WTC11 (cell line): Measurements from ENCODE around the gene BRAF. TPM values are rescaled to one million over a fixed set of nuclear protein-coding genes. Genes with fewer than 3 reads are reported as not detected.

Experiments
- ATAC-seq: fragments of 200-7000 bp; cut with Tn5 transposase; 2 replicates; pipeline ENCODE4 v1.10.0; 2021; ENCODE audit warnings: mild to moderate bottlenecking, moderate library complexity
- CTCF ChIA-PET: fragments of 300-600 bp; sonication (Branson Sonifier 250); formaldehyde crosslinking; loops from one replicate; lab custom pipeline; 2021; ENCODE audit warnings: antibody characterized with exemption; lab: Charles Lee
- POLR2A ChIA-PET: fragments of 350-600 bp; sonication (Branson Sonifier 250); formaldehyde crosslinking; loops from one replicate; lab custom pipeline; 2021; ENCODE audit warnings: antibody characterized with exemption; lab: Charles Lee
- DNase-seq: peaks from one replicate; pipeline ENCODE4 v3.0.0; 2021; ENCODE audit warnings: low spot score
- H3K27ac Mint-ChIP-seq: 2 replicates; pipeline ENCODE4 v1.8.0; 2021; ENCODE audit warnings: mixed read lengths
- H3K27me3 Mint-ChIP-seq: 2 replicates; pipeline ENCODE4 v1.8.0; 2021; ENCODE audit warnings: low read depth, mild to moderate bottlenecking, moderate library complexity, mixed read lengths
- H3K36me3 Mint-ChIP-seq: 2 replicates; pipeline ENCODE4 v1.8.0; 2021; ENCODE audit warnings: mixed read lengths
- H3K4me1 Mint-ChIP-seq: 2 replicates; pipeline ENCODE4 v1.8.0; 2022; ENCODE audit warnings: mixed read lengths
- H3K4me3 Mint-ChIP-seq: 2 replicates; pipeline ENCODE4 v1.8.0; 2021; ENCODE audit warnings: mild to moderate bottlenecking, moderate library complexity, mixed read lengths
- H3K9me3 Mint-ChIP-seq: 2 replicates; pipeline ENCODE4 v1.8.0; 2021; ENCODE audit warnings: mixed read lengths
- ATF3 ChIP-seq: sonication (generic); formaldehyde crosslinking; conservative IDR thresholded peaks from 2 replicates; pipeline ENCODE4 v1.8.1; 2022; ENCODE audit warnings: mild to moderate bottlenecking, missing genetic modification reagents
- CDX4 ChIP-seq: fragments of 250-450 bp; sonication (Bioruptor Pico); IDR thresholded peaks from 2 replicates; pipeline ENCODE4 v1.9.0; 2021; ENCODE audit warnings: moderate library complexity, mild to moderate bottlenecking, inconsistent platforms, borderline replicate concordance
- CREB1 ChIP-seq: sonication (generic); formaldehyde crosslinking; IDR thresholded peaks from 2 replicates; pipeline ENCODE4 v1.8.0; 2023; ENCODE audit warnings: mild to moderate bottlenecking, missing genetic modification reagents
- CREM ChIP-seq: sonication (generic); formaldehyde crosslinking; IDR thresholded peaks from 2 replicates; pipeline ENCODE4 v1.8.1; 2022; ENCODE audit warnings: mild to moderate bottlenecking, missing genetic modification reagents, moderate library complexity
- ETV6 ChIP-seq: sonication (generic); formaldehyde crosslinking; IDR thresholded peaks from 2 replicates; pipeline ENCODE4 v1.8.1; 2022; ENCODE audit warnings: mild to moderate bottlenecking, missing genetic modification reagents
- FOXK1 ChIP-seq: sonication (generic); formaldehyde crosslinking; IDR thresholded peaks from 2 replicates; pipeline ENCODE4 v1.8.0; 2022; ENCODE audit warnings: mild to moderate bottlenecking, moderate library complexity, missing genetic modification reagents
- FOXP1 ChIP-seq: sonication (generic); formaldehyde crosslinking; IDR thresholded peaks from 2 replicates; pipeline ENCODE4 v1.8.0; 2022; ENCODE audit warnings: missing genetic modification reagents, mild to moderate bottlenecking, moderate library complexity, borderline replicate concordance
- HMGXB4 ChIP-seq: sonication (generic); formaldehyde crosslinking; IDR thresholded peaks from 2 replicates; pipeline ENCODE4 v1.8.1; 2023; ENCODE audit warnings: mild to moderate bottlenecking, moderate library complexity, missing genetic modification reagents
- IRF1 ChIP-seq: sonication (generic); formaldehyde crosslinking; IDR thresholded peaks from 2 replicates; pipeline ENCODE4 v1.8.0; 2023; ENCODE audit warnings: missing genetic modification reagents
- MAX ChIP-seq: sonication (generic); formaldehyde crosslinking; IDR thresholded peaks from 2 replicates; pipeline ENCODE4 v1.8.0; 2022; ENCODE audit warnings: mild to moderate bottlenecking, missing genetic modification reagents
- RELA ChIP-seq: sonication (generic); formaldehyde crosslinking; IDR thresholded peaks from 2 replicates; pipeline ENCODE4 v1.8.1; 2022; ENCODE audit warnings: missing genetic modification reagents, mild to moderate bottlenecking, borderline replicate concordance
- SP1 ChIP-seq: sonication (generic); formaldehyde crosslinking; conservative IDR thresholded peaks from 2 replicates; pipeline ENCODE4 v1.8.1; 2022; ENCODE audit warnings: missing genetic modification reagents
- TEAD4 ChIP-seq: sonication (generic); formaldehyde crosslinking; IDR thresholded peaks from 2 replicates; pipeline ENCODE4 v1.8.0; 2022; ENCODE audit warnings: mild to moderate bottlenecking, missing genetic modification reagents
- ZBTB43 ChIP-seq: sonication (generic); formaldehyde crosslinking; IDR thresholded peaks from 2 replicates; pipeline ENCODE4 v1.8.1; 2023; ENCODE audit warnings: mild to moderate bottlenecking, missing genetic modification reagents
- ZNF138 ChIP-seq: sonication (generic); formaldehyde crosslinking; conservative IDR thresholded peaks from 2 replicates; pipeline ENCODE4 v1.8.1; 2022; ENCODE audit warnings: mild to moderate bottlenecking, moderate library complexity, missing genetic modification reagents
- ZNF232 ChIP-seq: sonication (generic); formaldehyde crosslinking; IDR thresholded peaks from 2 replicates; pipeline ENCODE4 v1.8.0; 2022; ENCODE audit warnings: mild to moderate bottlenecking, missing genetic modification reagents
- ZNF263 ChIP-seq: sonication (generic); formaldehyde crosslinking; IDR thresholded peaks from 2 replicates; pipeline ENCODE4 v1.8.1; 2022; ENCODE audit warnings: low read depth, mild to moderate bottlenecking, moderate library complexity, missing genetic modification reagents
- ZNF423 ChIP-seq: fragments of 250-450 bp; sonication (Bioruptor Pico); IDR thresholded peaks from 2 replicates; pipeline ENCODE4 v2.1.2; 2022; ENCODE audit warnings: mild to moderate bottlenecking, moderate library complexity
- total RNA-seq: library from RNA; stranded (reverse); gene quantifications from 3 replicates; pipeline ENCODE4 v1.2.3, GENCODE V29; 2021

Gene BRAF
- total RNA-seq, 1 experiment from 2014 or later = 29.2 TPM

GRCh38 chr7:140673063-140673773 is 251.5 kb downstream of the BRAF start:
- TF ChIP-seq MAX (CRISPR knock-in tag) (peak; percentile 69), ZNF138 (no peak), ZNF423 (CRISPR knock-in tag) (peak; percentile 81), RELA (CRISPR knock-in tag) (no peak), ZNF263 (CRISPR knock-in tag) (no peak), ZBTB43 (CRISPR knock-in tag) (no peak), FOXP1 (no peak; the same call in 1 of the 2 replicates), CREB1 (no peak), ZNF232 (0 out of 2 replicates have a peak, but pooled peaks have one; percentile 73), CDX4 (no peak), ATF3 (CRISPR knock-in tag) (no peak), ETV6 (no peak), CREM (no peak), SP1 (CRISPR knock-in tag) (peak; percentile 35; the same call in 1 of the 2 replicates), FOXK1 (0 out of 2 replicates have a peak, but pooled peaks have one; percentile 25), TEAD4 (no peak), HMGXB4 (CRISPR knock-in tag) (0 out of 2 replicates have a peak, but pooled peaks have one; percentile 38), IRF1 (CRISPR knock-in tag) (no peak)
- Mint-ChIP-seq H3K27me3 (0 out of 2 replicates have a peak, but pooled peaks cover 2% of the 10 kb centered on the region), H3K4me3 (peak overlapping the region; percentile 76), H3K4me1 (peaks cover 11% of the 10 kb centered on the region), H3K9me3 (no peaks in the 10 kb centered on the region), H3K27ac (no peak overlapping the region), H3K36me3 (no peaks in the 10 kb centered on the region; the same call in 1 of the 2 replicates)
- POLR2A ChIA-PET = no interaction called here
- DNase-seq (peak; percentile 61), ATAC-seq (peak; percentile 73)
- CTCF ChIA-PET = interaction anchor here (1.0 to 3.4 kb wide), 7 partner anchors 12 to 342 kb away, joined by 3 to 21 read pairs (median 6); partner anchors contain the start of gene MRPS33

- peak within 1 kb of the TSS; percentile 76 for H3K4me3 Mint-ChIP-seq
- 0 out of 2 replicates have a peak, but pooled peaks cover 2% of the 10 kb centered on the region for H3K27me3 Mint-ChIP-seq
- TF ChIP-seq ATF3 (CRISPR knock-in tag) (no peak), SP1 (CRISPR knock-in tag) (peak; percentile 19; the same call in 1 of the 2 replicates)
- no peaks in the 10 kb centered on the region; the same call in 1 of the 2 replicates for H3K36me3 Mint-ChIP-seq
- no peaks in the 10 kb centered on the region for H3K9me3 Mint-ChIP-seq
- ATAC-seq = peak; percentile 71
- ChIA-PET CTCF (interaction anchor here (1.0 to 2.2 kb wide), 5 partner anchors 12 to 342 kb away, joined by 3 to 7 read pairs (median 6); partner anchors contain the start of gene MRPS33), POLR2A (no interaction called here)
- H3K4me1 Mint-ChIP-seq = peaks cover 11% of the 10 kb centered on the region
- DNase-seq = peak; percentile 69
- H3K27ac Mint-ChIP-seq = peak within 1 kb of the TSS; percentile 4; the same call in 1 of the 2 replicates
Observed at GRCh38 chr7:140672382-140673062, 252.2 kb downstream of the BRAF start, which contains the start of gene ADCK2. Gene ADCK2, plus strand, starts transcription at chr7:140672945. Its CDS starts 386 bp downstream, at chr7:140673331.
